ENCODE measurements around the gene SELENON. TPM values are rescaled to one million over a fixed set of nuclear protein-coding genes. Genes with fewer than 3 reads are reported as not detected.

SELENON gene
- total RNA-seq, 4 donors from 2014 or later: 26.0 to 57.3 (median 53.6) TPM

GRCh38 chr1:25815208-25816111 lies 15.5 kb downstream of the SELENON start:
- no peak for DNase-seq (ENCODE audit: low spot score)
- no peak for ATAC-seq (ENCODE audit: low FRiP score)
- no peak for TF ChIP-seq CTCF (IDR thresholded peaks at IDR 0.05)

GRCh38 chr1:25816112-25816718 lies 16.2 kb downstream of the SELENON start:
- ATAC-seq (ENCODE audit: low FRiP score) (no peak), DNase-seq (ENCODE audit: low spot score) (no peak)
- TF ChIP-seq CTCF (IDR thresholded peaks at IDR 0.05): no peak

GRCh38 chr1:25817840-25818501 lies 18.0 kb downstream of the SELENON start:
- no peak for TF ChIP-seq CTCF (IDR thresholded peaks at IDR 0.05)
- DNase-seq (ENCODE audit: low spot score) (no peak), ATAC-seq (ENCODE audit: low FRiP score) (no peak)

- no peak for TF ChIP-seq CTCF (IDR thresholded peaks at IDR 0.05)
- DNase-seq (ENCODE audit: low spot score) (no peak), ATAC-seq (ENCODE audit: low FRiP score) (no peak)
Observed at GRCh38 chr1:25818569-25818968, 18.6 kb downstream of the SELENON start.

GRCh38 chr1:25819491-25820246 lies 19.7 kb downstream of the SELENON start, which contains the start of gene MTFR1L:
Gene MTFR1L (plus strand): TSS chr1:25819954. CDS start chr1:25823105, 3,151 bp downstream.
- no peak for DNase-seq (ENCODE audit: low spot score)
- peak; percentile 89 for ATAC-seq (ENCODE audit: low FRiP score)
- no peak for TF ChIP-seq CTCF (IDR thresholded peaks at IDR 0.05)

- TF ChIP-seq CTCF (IDR thresholded peaks at IDR 0.05): no peak
- peak; percentile 22 for ATAC-seq (ENCODE audit: low FRiP score)
- no peak for DNase-seq (ENCODE audit: low spot score)
Observed at GRCh38 chr1:25820247-25821111, 20.5 kb downstream of the SELENON start.

Measured in omental fat pad (tissue), 4 donors.